HUES6 (cell line): ENCODE data around the gene KCNJ10.

Source experiments
- H3K27ac ChIP-seq: 2 replicates; pipeline ENCODE4 v1.7.0; 2013; ENCODE audit warnings: low read depth, mild to moderate bottlenecking, low read length, inconsistent platforms
- H3K27me3 ChIP-seq: 2 replicates; pipeline ENCODE4 v1.6.1; 2013; ENCODE audit warnings: low read length; ENCODE audit not compliant: control insufficient read depth, insufficient read depth
- H3K36me3 ChIP-seq: 2 replicates; pipeline ENCODE4 v1.6.1; 2013; ENCODE audit warnings: low read length; ENCODE audit not compliant: control insufficient read depth, insufficient read depth
- H3K4me1 ChIP-seq: 2 replicates; pipeline ENCODE4 v1.6.1; 2013; ENCODE audit warnings: low read length; ENCODE audit not compliant: control insufficient read depth, insufficient read depth
- H3K4me3 ChIP-seq: 2 replicates; pipeline ENCODE4 v1.5.1; 2013; ENCODE audit warnings: low read depth, low read length
- H3K9ac ChIP-seq: one replicate; pipeline ENCODE4 v1.6.1; 2013; ENCODE audit warnings: mild to moderate bottlenecking, low read length
- H3K9me3 ChIP-seq: 2 replicates; pipeline ENCODE4 v1.6.1; 2013; ENCODE audit warnings: low read depth, low read length; ENCODE audit not compliant: control insufficient read depth, insufficient read depth

The KCNJ10 gene

GRCh38 chr1:159999204-159999603 is 70.8 kb downstream of the KCNJ10 start:
- Histone ChIP-seq H3K36me3 (no peaks in the 10 kb centered on the region), H3K4me3 (no peak overlapping the region), H3K9me3 (no peaks in the 10 kb centered on the region), H3K4me1 (no peaks in the 10 kb centered on the region), H3K9ac (no peak overlapping the region), H3K27me3 (0 out of 2 replicates have a peak, but pooled peaks cover 3% of the 10 kb centered on the region), H3K27ac (no peak overlapping the region)

DNA sequence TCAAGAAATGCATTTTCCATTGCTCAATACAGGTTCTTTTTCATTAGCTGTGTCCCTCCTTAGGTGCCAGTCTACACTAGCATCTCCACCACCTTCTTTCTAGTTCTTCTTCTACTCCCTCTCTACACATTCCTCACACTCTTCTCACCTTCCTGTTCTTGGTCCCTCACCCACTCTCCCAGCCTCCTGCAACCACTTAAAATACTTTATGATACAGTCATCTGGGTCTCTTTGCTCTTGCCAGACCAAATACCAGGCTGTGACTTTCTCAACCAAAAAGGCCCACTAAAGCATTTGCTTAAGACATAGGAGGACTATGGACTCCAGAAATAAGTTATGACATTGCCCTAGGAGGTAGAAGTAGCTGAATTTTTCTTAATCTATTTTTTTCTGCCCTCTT is 73.3 kb downstream of the KCNJ10 start:
- no peak overlapping the region for H3K4me3 ChIP-seq
- 0 out of 2 replicates have a peak, but pooled peaks cover 3% of the 10 kb centered on the region for H3K27me3 ChIP-seq
- H3K36me3 ChIP-seq, result no peaks in the 10 kb centered on the region
- no peak overlapping the region for H3K27ac ChIP-seq
- no peaks in the 10 kb centered on the region for H3K9me3 ChIP-seq
- H3K9ac ChIP-seq, result no peak overlapping the region
- no peaks in the 10 kb centered on the region for H3K4me1 ChIP-seq

- no peak overlapping the region for H3K4me3 ChIP-seq
- no peak overlapping the region for H3K27ac ChIP-seq
- no peaks in the 10 kb centered on the region for H3K9me3 ChIP-seq
- peaks cover 3% of the 10 kb centered on the region; the same call in 1 of the 2 replicates for H3K4me1 ChIP-seq
- no peak overlapping the region for H3K9ac ChIP-seq
- no peaks in the 10 kb centered on the region for H3K27me3 ChIP-seq
- no peaks in the 10 kb centered on the region for H3K36me3 ChIP-seq
Measured at GRCh38 chr1:159994896-159995295, 75.1 kb downstream of the KCNJ10 start.

DNA sequence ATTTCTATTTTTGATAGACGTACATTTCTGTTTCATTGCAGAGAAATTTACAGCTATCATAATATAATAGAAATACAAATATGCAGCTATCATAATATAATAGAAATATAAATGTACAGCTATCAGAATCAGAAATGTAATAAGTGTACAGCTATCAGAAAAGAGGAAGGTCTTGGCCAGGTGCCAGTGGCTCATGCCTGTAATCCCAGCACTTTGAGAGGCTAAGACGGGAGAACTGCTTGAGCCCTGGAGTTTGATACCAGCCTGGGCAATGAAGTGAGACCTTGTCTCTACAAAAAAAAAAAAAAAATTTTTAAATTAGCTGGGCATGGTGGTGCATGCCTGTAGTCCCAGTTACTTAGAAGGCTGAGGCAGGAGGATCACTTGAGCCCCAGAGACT is 76.0 kb downstream of the KCNJ10 start:
- Histone ChIP-seq H3K27me3 (no peaks in the 10 kb centered on the region), H3K36me3 (no peaks in the 10 kb centered on the region), H3K27ac (no peak overlapping the region), H3K9me3 (no peaks in the 10 kb centered on the region), H3K4me1 (peaks cover 3% of the 10 kb centered on the region; the same call in 1 of the 2 replicates), H3K9ac (no peak overlapping the region), H3K4me3 (no peak overlapping the region)

DNA sequence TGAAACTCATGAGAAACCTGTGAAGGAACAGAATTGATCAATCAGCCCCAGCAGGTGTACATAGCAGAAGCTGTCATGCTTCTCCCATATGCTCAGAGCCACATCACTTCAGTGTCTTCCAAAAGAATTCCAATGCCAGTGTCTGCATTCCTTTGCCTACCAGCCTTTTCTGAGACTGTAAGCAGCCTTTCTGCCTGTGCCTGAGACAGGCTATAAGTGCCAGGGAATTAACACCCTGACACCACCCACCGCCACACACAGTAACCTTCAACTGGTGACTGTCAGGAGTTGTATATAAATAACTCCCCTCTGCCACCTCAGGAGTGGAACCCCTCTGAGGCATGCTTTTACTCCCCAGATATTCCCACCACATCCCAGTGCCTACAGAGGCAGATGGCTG is 77.8 kb downstream of the KCNJ10 start:
- H3K4me1 ChIP-seq, result peaks cover 3% of the 10 kb centered on the region; the same call in 1 of the 2 replicates
- H3K9me3 ChIP-seq, result no peaks in the 10 kb centered on the region
- no peaks in the 10 kb centered on the region for H3K27me3 ChIP-seq
- no peak overlapping the region for H3K27ac ChIP-seq
- no peaks in the 10 kb centered on the region for H3K36me3 ChIP-seq
- H3K4me3 ChIP-seq, result no peak overlapping the region
- H3K9ac ChIP-seq, result no peak overlapping the region

GRCh38 chr1:159991513-159991912 is 78.4 kb downstream of the KCNJ10 start:
- H3K36me3 ChIP-seq, result no peaks in the 10 kb centered on the region
- H3K9me3 ChIP-seq, result no peaks in the 10 kb centered on the region
- no peak overlapping the region for H3K9ac ChIP-seq
- no peak overlapping the region for H3K4me3 ChIP-seq
- peaks cover 3% of the 10 kb centered on the region; the same call in 1 of the 2 replicates for H3K4me1 ChIP-seq
- no peaks in the 10 kb centered on the region for H3K27me3 ChIP-seq
- no peak overlapping the region for H3K27ac ChIP-seq

DNA sequence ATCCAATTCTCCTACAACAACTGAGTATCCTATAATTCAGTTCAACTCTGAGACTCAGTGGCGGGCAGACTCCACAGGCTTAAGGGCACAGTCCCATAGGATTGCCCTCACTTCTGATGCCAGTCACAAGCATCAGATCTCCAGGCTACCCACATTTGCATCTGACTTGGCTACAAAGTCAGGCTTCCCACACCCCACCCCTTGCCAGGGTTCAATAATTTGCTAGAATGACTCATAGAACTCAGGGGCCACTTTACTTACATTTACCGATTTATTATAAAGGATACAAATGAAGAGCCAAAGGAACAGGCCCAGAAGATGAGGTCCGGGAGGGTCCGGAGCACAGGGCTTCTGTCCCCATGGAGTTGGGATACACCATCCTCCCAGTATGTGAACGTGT is 80.0 kb downstream of the KCNJ10 start:
- no peaks in the 10 kb centered on the region for H3K9me3 ChIP-seq
- H3K4me3 ChIP-seq, result no peak overlapping the region
- peaks cover 3% of the 10 kb centered on the region; the same call in 1 of the 2 replicates for H3K4me1 ChIP-seq
- H3K27me3 ChIP-seq, result no peaks in the 10 kb centered on the region
- H3K36me3 ChIP-seq, result no peaks in the 10 kb centered on the region
- H3K27ac ChIP-seq, result no peak overlapping the region
- H3K9ac ChIP-seq, result no peak overlapping the region

GRCh38 chr1:159989581-159989980 is 80.4 kb downstream of the KCNJ10 start:
- H3K27me3 ChIP-seq, result no peaks in the 10 kb centered on the region
- H3K4me1 ChIP-seq, result peaks cover 3% of the 10 kb centered on the region; the same call in 1 of the 2 replicates
- no peak overlapping the region for H3K9ac ChIP-seq
- H3K27ac ChIP-seq, result no peak overlapping the region
- H3K36me3 ChIP-seq, result no peaks in the 10 kb centered on the region
- H3K4me3 ChIP-seq, result no peak overlapping the region
- H3K9me3 ChIP-seq, result no peaks in the 10 kb centered on the region

GRCh38 chr1:159988006-159988405 is 82.0 kb downstream of the KCNJ10 start:
- Histone ChIP-seq H3K27ac (no peak overlapping the region), H3K9ac (no peak overlapping the region), H3K27me3 (0 out of 2 replicates have a peak, but pooled peaks cover 6% of the 10 kb centered on the region), H3K36me3 (no peaks in the 10 kb centered on the region), H3K4me1 (peaks cover 3% of the 10 kb centered on the region; the same call in 1 of the 2 replicates), H3K4me3 (no peak overlapping the region), H3K9me3 (no peaks in the 10 kb centered on the region)

DNA sequence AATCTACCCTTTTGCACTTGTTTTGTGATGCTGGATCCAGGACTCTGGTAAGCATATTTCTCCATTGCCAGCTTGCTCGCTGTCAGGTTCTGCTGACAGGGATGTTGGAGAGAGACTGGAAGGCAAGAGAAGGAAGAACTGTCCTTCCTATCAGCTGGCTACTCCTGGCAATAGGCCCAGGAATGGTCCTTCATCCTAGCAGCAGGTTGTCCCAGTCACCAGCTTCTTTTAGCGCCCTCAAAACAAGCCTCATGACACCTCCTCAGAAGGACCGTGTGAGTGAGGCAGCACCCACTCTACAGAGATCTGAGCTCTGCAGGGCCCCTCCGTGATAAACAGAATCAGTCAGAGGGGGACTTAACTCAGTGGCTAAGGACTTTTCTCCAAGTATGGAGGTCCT is 82.8 kb downstream of the KCNJ10 start:
- H3K4me1 ChIP-seq, result peaks cover 3% of the 10 kb centered on the region; the same call in 1 of the 2 replicates

GRCh38 chr1:159986531-159986930 is 83.4 kb downstream of the KCNJ10 start:
- H3K4me3 ChIP-seq, result no peak overlapping the region
- H3K36me3 ChIP-seq, result no peaks in the 10 kb centered on the region
- no peaks in the 10 kb centered on the region for H3K9me3 ChIP-seq
- peaks cover 11% of the 10 kb centered on the region; the same call in 1 of the 2 replicates for H3K27me3 ChIP-seq
- H3K27ac ChIP-seq, result no peak overlapping the region
- H3K9ac ChIP-seq, result no peak overlapping the region
- H3K4me1 ChIP-seq, result peaks cover 3% of the 10 kb centered on the region; the same call in 1 of the 2 replicates

More for the DNA sequence above, 82.8 kb downstream of the KCNJ10 start:
- Histone ChIP-seq H3K4me3 (no peak overlapping the region), H3K27me3 (0 out of 2 replicates have a peak, but pooled peaks cover 6% of the 10 kb centered on the region), H3K36me3 (no peaks in the 10 kb centered on the region), H3K9ac (no peak overlapping the region), H3K9me3 (no peaks in the 10 kb centered on the region), H3K27ac (no peak overlapping the region)
